A549 (cell line): Measurements from ENCODE around the gene SLC18A3.

Experiments used
- CHD2 ChIP-seq: fragments of 150-350 bp; IDR thresholded peaks from 2 replicates; pipeline ENCODE4 v1.6.1; 2014; ENCODE audit warnings: low read length; ENCODE audit not compliant: partially characterized antibody
- CTCF ChIP-seq: fragments of >200 bp; sonication (Bioruptor Twin); formaldehyde crosslinking; IDR thresholded peaks from 3 replicates; pipeline ENCODE4 v1.5.1; 2016
- EHF ChIP-seq: fragments of 250-450 bp; sonication (Bioruptor Pico); IDR thresholded peaks from 2 replicates; pipeline ENCODE4 v1.5.0; 2020; ENCODE audit warnings: mild to moderate bottlenecking
- ELK1 ChIP-seq: fragments of 150-350 bp; IDR thresholded peaks from 2 replicates; pipeline ENCODE4 v1.6.1; 2014; ENCODE audit warnings: low read depth, mild to moderate bottlenecking, low read length
- EP300 ChIP-seq, 2 experiments: fragments of >200 bp; sonication (Bioruptor Twin); formaldehyde crosslinking; IDR thresholded peaks; 2 replicates in 1 of 2; 3 replicates in 1 of 2; pipeline ENCODE4 v1.6.1; 2016 to 2017
- HDAC2 ChIP-seq: fragments of 200-600 bp; sonication (generic); IDR thresholded peaks from 2 replicates; pipeline ENCODE4 v1.6.1; 2016
- MAFK ChIP-seq: fragments of 450-650 bp; IDR thresholded peaks from 2 replicates; pipeline ENCODE4 v1.6.1; 2014; ENCODE audit not compliant: partially characterized antibody
- MYC ChIP-seq: IDR thresholded peaks from 2 replicates; pipeline ENCODE4 v1.6.1; 2012; ENCODE audit warnings: mild to moderate bottlenecking, inconsistent platforms, low read length, improper control_type of control experiment, borderline replicate concordance
- POLR2A ChIP-seq: IDR thresholded peaks from 2 replicates; pipeline ENCODE4 v1.6.1; 2012; ENCODE audit warnings: mild to moderate bottlenecking, low read length
- RCOR1 ChIP-seq: fragments of 150-350 bp; IDR thresholded peaks from 2 replicates; pipeline ENCODE4 v1.6.1; 2014; ENCODE audit warnings: antibody characterized with exemption, low read length, low read depth
- TP53 ChIP-seq: fragments of 250-450 bp; sonication (Bioruptor Pico); IDR thresholded peaks from 2 replicates; pipeline ENCODE4 v1.5.0; 2021; ENCODE audit warnings: mild to moderate bottlenecking, moderate library complexity

DNA sequence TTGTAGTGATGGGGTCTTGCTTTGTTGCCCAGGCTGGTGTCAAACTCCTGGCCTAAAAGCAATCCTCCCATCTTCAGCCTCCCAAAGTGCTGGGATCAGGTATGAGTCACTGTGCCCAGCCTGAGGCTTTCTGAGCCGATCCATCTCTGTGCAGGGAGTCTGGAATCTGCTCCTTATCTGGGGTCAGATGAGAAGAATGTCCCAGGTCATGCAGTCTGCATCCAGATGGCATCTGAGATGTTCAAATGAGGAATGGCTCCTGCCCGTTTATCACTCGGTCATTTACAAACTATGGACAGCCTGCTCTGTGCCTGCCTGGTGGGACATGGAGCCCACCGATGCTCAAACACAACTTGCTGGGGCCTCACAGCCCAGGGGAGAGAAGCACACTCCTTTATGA lies 11.1 kb upstream of the SLC18A3 start:
- TF ChIP-seq CTCF: no peak
- TF ChIP-seq POLR2A: no peak
- TF ChIP-seq EHF: no peak
- TF ChIP-seq MAFK: no peak
- TF ChIP-seq EP300 (IDR thresholded peaks at IDR 0.05): no peak
- no peak for TF ChIP-seq ELK1
- TF ChIP-seq MYC: no peak
- TF ChIP-seq TP53 (CRISPR knock-in tag): no peak
- TF ChIP-seq RCOR1: no peak
- no peak for TF ChIP-seq HDAC2
- no peak for TF ChIP-seq CHD2
